ENCODE data around the gene TMPRSS11A.

DNA sequence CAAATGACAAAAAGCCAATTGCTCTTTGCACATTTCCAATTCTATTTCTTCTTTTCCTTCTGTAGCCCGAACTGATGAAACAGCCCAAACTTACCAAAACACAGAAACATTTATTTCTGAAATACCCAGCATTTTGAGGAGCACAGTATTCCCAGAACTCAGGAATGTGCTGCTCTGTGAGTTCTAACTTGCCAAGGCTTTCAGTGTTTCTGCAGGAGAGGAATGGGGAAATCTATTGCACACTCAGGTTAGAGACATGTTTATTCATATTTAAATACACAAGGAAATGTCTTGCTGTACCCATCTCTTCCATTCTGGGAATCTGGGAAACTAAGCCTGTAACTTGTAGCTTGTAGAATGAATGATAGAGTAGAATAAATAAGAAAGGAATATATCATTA lies 90.2 kb downstream of the TMPRSS11A start:
- TF ChIP-seq, protein P1, sequence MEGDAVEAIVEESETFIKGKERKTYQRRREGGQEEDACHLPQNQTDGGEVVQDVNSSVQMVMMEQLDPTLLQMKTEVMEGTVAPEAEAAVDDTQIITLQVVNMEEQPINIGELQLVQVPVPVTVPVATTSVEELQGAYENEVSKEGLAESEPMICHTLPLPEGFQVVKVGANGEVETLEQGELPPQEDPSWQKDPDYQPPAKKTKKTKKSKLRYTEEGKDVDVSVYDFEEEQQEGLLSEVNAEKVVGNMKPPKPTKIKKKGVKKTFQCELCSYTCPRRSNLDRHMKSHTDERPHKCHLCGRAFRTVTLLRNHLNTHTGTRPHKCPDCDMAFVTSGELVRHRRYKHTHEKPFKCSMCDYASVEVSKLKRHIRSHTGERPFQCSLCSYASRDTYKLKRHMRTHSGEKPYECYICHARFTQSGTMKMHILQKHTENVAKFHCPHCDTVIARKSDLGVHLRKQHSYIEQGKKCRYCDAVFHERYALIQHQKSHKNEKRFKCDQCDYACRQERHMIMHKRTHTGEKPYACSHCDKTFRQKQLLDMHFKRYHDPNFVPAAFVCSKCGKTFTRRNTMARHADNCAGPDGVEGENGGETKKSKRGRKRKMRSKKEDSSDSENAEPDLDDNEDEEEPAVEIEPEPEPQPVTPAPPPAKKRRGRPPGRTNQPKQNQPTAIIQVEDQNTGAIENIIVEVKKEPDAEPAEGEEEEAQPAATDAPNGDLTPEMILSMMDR (IDR thresholded peaks at IDR 0.05; ENCODE audit: low read length), result no peak
- no peak for TF ChIP-seq EZH2 (optimal IDR thresholded peaks at IDR 0.05; ENCODE audit: low read depth, low read length)
